ENCODE data around the gene MRFAP1L1.

DNA sequence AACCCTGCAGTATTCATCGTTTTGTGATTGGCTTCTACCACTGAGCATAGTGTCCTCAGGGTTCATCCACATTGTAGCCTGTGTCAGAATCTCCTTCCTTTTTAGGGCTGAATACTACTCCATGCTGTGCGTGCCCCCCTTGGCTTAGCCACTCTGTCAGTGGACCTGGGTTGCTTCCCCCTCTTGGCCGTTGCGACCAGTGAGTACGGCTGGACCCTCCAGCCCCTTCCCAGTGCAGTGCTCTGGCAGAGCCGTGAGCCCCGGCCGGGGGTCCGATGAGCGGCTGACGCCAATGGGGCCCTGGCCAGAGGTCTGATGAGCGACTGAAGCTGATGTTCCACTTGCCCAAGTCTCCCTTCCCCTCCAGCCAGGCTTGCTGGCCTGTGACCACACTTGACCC lies 13.2 kb upstream of the MRFAP1L1 start:
- no peak for TF ChIP-seq GABPA (IDR thresholded peaks at IDR 0.05; ENCODE audit: low read depth)
- TF ChIP-seq, protein P1, sequence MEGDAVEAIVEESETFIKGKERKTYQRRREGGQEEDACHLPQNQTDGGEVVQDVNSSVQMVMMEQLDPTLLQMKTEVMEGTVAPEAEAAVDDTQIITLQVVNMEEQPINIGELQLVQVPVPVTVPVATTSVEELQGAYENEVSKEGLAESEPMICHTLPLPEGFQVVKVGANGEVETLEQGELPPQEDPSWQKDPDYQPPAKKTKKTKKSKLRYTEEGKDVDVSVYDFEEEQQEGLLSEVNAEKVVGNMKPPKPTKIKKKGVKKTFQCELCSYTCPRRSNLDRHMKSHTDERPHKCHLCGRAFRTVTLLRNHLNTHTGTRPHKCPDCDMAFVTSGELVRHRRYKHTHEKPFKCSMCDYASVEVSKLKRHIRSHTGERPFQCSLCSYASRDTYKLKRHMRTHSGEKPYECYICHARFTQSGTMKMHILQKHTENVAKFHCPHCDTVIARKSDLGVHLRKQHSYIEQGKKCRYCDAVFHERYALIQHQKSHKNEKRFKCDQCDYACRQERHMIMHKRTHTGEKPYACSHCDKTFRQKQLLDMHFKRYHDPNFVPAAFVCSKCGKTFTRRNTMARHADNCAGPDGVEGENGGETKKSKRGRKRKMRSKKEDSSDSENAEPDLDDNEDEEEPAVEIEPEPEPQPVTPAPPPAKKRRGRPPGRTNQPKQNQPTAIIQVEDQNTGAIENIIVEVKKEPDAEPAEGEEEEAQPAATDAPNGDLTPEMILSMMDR (IDR thresholded peaks at IDR 0.05; ENCODE audit: insufficient read depth, low read length), result no peak
- TF ChIP-seq REST (IDR thresholded peaks at IDR 0.05; ENCODE audit: insufficient replicate concordance, low read depth), result no peak
